Measurements from ENCODE around the gene MCTP1.

The MCTP1 gene

DNA sequence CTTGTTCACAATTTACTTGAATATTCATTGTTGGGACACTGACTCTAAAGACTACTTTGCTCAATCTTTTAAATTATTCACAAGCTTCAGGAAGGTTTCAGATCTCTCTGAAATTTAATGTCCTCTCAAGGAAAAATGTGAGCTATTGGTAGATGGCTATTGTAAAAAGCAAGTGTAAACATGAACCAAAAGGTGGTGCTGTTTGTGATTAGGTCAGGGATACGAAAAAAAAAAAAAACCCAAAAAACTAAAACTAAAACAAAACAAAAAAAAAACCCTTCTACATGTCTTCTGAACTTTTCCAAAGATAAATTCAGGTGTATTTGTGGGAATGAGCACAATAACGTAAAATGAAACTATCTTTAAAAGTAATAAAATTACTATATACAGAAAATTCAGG is 472.7 kb downstream of the MCTP1 start:
- no peak for DNase-seq (ENCODE audit: low read depth in 2 of 2)

DNA sequence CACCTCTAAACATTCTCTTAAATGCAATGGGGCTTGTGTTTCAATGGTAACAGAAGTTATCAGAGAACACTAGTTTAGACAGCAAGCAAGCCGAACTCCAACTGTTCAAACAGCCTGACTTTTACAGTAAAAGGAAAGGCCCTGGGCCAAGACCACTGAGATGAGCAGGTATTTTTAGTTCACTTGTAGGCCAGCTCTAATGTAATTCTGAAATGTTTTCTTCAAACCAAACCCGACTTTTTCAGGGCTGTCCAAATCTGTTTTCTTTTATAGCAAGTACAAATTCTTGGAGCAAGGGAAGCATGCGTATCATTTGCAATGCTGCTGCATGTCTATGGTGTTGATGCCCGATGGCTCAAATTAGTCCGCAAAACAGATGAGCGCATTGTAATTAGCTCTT is 473.6 kb downstream of the MCTP1 start:
- no peak for DNase-seq (ENCODE audit: low read depth in 2 of 2)

DNA sequence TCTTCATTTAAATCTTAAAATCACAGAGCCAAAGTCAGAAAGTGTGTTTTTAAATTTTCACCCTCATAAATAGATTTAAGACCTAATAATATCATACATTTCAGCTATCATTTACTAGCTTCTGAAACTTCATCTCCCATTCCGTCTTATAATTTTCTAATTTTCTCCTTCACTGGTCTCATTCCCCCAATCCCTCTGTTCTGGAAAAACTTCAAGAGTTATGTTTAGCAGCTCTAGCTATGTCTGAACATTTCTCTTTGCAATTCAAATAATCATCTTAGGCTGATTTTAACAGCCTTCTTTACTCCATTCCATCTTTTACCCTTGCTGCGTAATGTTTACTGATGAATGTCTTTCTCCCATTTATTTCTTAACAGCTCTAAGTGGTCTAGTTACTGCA is 474.0 kb downstream of the MCTP1 start:
- no peak for DNase-seq (ENCODE audit: low read depth in 2 of 2)

DNA sequence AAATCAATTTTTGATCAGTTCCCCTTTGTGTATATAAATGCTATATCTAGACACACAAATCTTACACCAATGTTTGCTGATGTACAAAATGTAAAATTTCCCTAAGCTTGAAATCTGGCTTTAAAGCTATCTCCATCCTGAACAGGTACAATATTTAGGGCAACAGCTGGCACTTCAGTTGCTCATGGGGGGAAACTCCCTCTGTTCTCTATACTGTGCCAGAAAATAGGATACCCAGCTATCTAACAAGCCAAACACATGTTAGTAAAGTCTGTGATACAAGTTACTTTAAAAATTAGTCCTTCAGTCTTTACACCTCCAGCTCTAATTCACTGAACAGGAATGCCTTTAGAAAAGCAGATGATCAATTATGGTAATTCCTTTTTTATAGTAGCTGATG is 474.6 kb downstream of the MCTP1 start:
- DNase-seq (ENCODE audit: low read depth in 2 of 2): no peak

DNA sequence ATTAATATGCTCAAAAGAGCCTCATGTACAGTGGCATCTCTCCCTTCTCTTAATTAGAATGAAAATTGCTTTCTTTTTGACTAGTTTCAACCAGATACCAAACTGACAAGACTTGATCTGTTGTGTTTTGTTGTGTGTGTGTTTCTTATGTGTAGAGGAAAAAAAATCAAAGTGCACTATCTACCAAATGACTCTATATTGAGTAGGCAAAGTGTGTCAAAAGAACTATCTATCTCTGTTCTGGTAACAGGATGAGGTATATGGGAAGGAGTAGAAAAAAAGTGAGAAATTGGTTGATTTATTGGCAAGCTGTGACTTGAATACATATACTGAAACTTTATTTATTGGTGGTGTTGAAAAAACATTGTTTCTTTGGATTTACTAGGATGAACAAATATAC is 476.4 kb downstream of the MCTP1 start:
- DNase-seq (ENCODE audit: low read depth in 2 of 2): no peak

DNA sequence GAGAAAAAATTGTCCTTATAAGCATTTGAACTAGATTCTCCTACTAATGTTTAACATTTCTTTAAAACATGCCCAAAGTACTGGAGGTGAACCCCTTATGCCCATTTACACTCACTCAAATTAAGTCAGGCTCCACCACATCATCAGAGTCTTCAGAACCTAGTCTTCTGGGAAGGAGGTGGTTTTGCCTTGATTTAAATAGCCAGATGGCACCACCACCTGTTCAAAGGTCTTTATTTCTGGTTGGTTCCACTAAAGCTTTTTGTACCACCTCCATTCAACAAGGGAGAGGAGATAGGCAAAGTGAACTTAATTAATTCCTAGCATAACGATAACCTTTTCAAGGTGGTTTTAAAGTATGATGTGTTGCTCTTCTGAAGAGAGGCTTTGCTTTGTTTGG is 476.9 kb downstream of the MCTP1 start:
- no peak for DNase-seq (ENCODE audit: low read depth in 2 of 2)

DNA sequence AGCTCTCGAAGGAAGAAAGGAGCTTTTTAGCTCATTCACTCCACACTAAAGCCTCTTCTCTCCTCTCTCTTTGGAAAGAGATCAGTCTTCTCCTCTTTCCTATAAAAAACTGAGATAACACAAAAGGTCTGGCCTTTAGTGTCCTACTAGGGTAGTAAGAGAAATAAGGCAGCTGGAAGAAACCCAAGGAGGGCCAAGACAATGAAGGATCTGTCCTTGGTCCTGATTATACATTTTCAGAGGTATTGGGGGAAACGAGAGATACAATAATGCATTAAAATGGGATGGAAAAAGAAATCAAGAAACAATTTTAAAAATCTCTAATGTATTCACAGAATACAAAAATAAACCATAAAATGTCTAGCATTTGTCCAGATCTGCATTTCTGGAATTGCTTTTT is 482.4 kb downstream of the MCTP1 start:
- no peak for DNase-seq (ENCODE audit: low read depth in 2 of 2)

DNA sequence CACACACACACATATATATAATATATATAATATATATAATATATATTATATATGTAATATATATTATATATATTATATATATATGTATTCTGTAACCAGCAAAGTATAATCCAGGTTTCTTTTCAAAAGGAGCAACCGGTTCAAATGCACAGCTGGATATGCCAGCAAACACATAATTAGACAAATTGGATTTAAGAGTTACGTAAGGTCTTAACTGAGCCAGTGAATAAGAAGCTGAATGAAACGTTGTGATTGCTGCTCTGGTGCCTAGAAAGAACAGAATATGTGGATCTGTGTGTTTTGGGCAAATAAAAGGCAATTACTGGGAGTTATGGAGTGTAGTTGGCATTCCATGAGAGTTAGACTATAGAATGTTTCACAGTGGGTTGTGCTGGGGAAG is 488.3 kb downstream of the MCTP1 start:
- no peak for DNase-seq (ENCODE audit: low read depth in 2 of 2)

DNA sequence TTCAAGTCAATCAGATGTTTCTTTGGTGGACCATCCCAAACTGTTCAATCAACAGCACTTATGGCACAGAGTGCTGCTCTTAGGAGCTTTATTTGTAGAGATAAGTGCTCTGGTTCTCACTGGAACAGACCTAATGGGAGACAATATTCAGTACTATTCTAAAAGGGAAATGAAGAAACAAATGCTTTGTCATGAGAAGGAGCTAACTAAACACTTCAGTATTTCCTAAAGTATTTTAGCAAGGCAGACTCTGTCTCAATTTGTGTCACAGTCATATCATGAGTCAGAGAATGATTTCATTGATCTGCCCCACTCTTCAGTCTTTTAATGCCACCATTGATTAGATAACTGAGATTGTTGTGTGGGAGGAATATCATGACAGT is 491.1 kb downstream of the MCTP1 start:
- DNase-seq (ENCODE audit: low read depth in 2 of 2): no peak

DNA sequence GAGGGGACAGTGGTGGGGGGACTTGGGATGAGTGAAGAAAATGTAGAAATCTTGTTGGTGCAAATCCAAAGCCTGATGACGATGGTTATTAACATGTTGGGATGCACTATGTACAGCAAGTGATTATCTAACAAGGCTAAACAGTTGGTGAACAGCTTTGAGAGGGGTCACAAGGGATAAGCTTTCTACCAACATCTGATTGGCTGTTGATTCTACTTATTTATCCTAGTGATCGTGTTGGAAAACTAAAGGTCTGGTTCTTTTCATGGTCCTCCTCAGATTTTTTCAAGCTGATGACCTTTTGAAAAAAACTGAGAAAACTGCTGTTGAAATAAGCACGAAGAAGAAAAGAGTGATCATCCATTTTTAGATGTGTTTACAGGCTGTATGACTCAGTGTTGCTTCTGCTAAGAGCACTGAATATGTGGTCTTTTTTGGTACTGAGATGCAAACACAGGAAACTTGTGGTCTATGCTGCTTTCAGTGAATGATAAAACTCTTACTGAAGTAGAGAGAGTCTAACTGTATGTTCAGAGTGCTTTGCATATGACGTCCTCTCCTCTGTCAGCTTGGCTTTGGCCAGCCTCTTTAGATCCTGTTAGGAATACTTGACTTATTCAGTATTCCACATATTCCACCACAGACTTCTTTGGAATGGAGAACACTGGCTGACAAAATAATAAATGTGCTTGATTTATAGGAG is 491.6 kb downstream of the MCTP1 start:
- DNase-seq (ENCODE audit: low read depth in 2 of 2): no peak

DNA sequence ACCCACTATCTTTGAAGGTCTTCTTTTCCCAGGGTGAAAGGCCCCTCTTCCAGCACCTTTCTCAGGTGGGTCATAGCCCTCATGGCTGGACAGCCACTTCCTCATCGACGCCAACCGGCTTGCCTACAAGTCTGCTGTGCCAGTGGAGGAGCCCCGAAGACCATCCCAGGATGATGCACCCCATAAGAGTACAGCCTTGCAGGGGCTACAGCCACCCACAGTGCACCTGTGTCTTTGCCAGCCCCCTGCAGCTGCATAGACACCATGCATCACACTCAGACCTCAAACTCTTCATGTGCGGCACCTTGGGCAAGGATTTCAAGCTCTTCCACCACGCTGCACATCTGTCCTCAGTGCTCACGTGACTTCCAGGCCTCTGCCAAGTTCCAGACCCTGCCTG is 493.1 kb downstream of the MCTP1 start:
- no peak for DNase-seq (ENCODE audit: low read depth in 2 of 2)

DNA sequence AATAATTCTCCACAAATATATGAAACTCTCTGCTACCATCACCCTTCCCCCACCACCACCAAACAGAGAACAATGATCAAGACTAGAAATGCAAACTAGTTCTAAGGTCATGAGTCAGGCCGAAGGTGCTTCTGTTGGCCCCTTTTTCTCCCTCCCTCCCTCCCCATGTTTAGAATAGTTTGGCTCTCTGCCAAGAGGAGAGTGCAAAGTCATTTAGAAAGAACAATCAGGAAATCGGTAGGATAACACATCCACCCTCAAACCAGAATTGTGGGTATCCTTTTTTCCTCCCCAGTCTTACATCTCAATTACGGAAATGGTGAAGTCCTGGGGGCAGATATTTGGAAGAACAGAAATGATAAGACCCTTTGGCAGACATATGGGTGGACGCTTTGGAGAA is 496.4 kb downstream of the MCTP1 start:
- DNase-seq (ENCODE audit: low read depth in 2 of 2): no peak

DNA sequence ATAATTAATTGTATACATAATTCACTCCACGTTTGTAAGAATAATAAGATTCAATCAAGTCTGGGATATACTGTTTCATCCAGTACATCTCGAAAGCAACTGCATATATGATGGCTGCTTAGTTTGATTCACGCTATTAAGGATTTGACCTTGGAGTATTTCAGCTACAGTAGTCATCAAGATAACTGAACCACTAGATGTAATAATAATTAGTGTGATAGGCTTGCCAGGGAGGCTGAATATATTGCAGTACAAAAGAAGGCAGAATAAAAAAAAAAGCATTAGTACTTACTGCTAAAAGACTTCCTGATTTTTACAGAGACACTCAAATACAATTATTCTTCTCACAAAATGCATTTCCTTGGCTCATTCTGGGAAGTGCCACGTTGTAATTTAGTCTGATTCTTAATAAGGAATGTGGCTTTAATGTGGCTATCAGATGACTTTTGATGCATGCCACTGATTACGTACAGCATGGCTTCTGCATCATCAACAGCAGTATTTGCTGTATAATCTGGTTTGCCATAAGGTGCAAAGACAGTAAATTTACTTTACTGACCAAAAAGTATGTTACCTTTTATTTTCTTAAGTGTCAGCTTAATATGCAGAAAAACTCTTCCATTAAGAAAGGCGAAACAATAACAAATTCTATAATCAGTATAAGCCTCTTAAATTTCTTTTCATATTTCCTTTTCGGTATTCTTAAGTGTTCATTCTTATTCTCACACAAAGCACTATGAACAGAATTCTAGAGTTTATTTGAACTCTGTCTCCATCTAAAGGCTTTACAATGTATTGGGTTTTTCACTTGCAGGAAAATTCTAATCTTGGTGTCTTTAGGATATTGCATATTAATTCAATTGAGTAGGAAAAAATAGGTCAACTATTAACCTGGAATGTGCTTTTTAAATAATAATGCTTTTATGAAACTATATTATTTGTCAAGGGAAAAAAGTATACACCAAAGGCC is 500.1 kb downstream of the MCTP1 start:
- DNase-seq (ENCODE audit: low read depth in 2 of 2): no peak

DNA sequence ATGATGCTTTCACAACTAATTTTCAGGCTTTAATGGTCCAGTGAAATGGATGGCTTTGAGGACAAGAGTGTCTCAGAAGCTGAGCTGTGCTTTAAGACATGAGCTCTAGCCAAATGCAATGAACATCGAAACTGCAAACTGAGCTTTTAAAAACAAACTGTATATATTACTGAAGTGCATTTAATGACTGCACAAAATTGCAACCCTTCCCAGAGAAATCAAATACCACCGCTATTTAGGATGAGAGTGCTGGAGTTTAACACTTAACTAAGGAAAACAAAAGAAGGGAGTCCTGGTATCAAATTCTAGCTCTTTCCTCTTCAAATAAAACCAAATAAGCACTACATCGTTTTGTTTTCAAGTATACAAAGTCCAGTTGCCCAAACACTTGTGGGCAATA is 502.5 kb downstream of the MCTP1 start:
- DNase-seq (ENCODE audit: low read depth in 2 of 2): no peak

DNA sequence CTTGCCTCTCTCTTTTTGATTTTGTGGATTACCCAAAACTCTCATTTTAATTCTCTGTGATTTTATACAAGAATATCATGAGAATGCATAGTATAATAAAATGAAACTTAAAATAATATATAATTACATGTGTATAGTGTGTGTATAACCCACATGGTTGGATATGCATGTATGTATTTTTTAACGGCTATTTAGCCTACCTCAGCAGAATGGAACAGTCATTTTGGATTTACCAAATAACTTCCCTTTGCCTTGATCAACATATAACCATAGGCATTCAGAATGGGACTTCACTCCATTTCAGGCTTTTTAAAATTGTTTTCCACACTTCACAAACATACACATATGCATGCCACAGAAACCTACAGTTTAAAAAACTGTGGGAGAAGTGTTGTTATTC is 505.2 kb downstream of the MCTP1 start:
- DNase-seq (ENCODE audit: low read depth in 2 of 2): no peak

DNA sequence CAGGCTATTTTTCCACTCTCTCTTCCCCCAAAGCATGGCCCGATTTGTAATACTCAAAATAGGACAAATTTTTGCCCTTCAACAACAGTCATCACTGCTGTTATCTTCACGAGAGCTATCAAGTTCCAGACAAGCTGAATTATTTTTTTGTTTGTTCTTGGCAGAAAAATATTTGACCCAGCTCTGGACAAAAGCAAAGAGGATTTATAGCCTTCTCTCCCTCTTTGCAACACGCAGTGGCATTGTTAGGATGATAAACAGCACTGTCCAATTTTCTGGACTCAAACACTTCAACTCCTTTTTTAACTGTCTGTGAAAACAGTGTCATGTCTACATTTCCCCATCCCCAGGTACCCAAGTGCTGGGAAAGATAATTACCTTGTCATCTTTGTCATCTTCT is 506.2 kb downstream of the MCTP1 start:
- DNase-seq (ENCODE audit: low read depth in 2 of 2): no peak

DNA sequence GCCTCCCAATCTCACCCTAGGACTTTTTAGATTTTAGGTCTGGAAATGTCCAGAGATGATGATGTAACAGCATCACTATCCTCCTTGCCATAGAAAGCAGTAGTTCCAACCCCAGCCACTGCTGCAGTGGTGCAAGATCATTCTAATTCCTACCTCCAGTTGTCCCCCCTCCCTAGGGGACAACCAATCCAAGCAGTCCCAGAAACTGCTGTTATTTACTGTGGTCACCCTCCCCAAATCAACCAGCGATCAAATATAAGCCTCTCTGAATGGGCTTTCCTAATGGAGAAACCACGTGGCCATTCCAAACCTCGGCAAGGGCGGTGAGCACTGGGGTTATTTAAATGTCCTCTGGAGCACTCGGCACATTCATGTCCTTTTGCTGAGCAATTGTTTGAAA is 506.6 kb downstream of the MCTP1 start:
- DNase-seq (ENCODE audit: low read depth in 2 of 2): no peak

DNA sequence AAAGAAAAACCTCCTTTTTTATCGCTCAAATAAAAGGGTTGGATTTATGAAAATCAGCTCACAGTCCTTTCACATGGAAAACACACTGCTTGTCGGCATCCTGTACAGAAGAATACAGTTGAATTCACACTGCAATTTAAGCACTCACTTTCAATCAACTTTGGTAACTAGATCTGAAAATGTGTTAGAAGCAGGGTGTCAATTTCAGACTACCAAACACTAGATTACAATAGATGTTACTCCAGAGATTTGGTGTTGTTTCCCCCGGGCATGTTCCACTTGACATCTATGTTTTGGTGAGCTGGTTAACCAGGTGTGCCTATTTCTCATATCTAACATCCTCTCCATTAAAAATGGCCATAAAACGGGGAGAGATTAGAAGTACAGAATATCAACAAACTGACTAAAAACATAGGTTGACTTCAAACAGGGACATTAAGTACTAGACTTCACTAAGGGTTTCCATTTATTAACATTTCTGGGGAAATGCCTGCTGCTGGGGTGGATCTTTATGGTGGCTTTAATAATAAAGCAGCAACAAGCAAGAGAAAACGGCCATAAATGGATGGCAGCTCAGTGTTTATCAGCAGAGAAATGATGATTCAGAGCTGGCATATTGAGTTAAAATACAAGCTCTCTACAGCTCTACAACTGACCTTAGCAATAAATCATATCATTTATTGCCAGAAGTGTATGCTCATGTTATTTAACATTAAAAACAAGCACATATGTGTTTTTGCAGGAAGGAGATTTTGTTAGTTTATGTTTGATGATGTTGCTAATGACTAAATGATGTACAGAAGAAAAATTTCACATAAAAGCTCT is 507.6 kb downstream of the MCTP1 start:
- DNase-seq (ENCODE audit: low read depth in 2 of 2): no peak

DNA sequence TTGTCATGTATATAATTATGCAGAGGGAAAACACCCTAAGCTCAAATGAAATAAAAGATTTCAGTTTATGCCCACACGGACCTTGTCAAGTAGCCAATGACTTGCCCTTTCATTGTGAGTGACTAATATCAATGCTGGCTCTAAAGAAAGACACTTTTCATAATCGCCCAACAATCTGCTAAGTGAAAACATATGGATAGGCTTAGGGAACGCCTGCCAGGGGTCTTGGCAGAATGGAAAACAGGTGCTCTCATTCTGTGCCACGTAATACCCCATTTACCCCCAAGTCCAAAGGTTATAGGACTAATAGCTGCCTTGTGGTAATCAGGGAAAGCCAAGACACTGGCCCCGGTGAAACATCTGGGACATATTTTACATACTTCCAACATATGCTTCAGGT is 508.7 kb downstream of the MCTP1 start:
- DNase-seq (ENCODE audit: low read depth in 2 of 2): no peak

DNA sequence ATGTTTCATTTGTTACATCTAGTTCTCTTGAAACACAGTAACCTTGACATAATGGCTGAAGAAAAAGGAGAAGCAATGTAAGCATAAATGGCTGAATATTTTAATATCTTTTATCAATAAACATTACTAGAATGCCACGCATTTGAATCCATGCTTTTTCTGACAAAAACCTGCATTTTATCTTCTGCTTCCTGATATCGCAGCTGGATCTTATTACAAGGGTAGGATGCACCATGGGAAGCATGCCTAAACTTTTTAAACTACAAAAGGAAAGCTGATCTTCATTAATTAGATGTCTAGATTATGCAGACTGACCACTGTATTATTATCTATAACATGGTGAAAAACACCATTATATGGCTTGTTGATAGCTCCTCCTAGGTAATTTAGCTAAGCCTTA is 509.8 kb downstream of the MCTP1 start:
- DNase-seq (ENCODE audit: low read depth in 2 of 2): no peak

DNA sequence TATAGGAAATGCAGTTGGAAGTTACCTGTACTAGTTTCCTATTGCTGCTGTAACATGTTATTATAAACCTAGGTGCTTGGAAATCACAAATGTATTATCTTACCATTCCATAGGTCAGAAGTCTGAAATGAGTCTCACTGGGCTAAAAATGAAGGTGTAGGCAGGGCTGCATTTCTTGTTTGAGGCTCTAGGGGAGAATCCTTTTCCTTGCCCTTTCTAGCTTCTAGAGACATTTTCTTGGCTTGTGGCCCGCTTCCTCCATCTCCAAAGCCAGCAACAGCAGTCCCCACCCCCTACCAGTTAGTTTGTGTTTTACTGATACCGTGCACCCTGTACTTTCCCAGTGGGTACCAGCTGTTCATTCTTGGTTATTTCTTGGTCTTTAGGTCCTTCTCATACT is 513.2 kb downstream of the MCTP1 start:
- DNase-seq (ENCODE audit: low read depth in 2 of 2): no peak

DNA sequence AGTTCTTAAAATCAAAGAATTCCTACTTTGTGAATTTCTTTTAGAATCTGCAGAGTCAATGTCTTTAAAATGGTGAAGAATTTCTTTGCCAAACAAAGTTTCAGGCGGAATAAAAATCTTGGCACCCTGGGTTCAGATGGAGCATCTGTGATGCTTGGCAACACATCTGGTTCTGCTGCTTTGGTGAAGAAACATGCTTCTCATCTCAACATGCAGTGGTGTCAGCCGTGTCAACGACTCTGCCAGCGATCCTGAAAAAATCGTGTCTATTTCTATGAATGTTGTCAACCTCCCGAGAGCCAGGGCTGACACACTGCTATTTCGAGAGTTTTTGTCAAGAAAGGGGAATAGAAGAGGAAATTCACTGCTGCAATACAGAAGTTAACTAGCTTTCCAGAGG is 514.9 kb downstream of the MCTP1 start:
- DNase-seq (ENCODE audit: low read depth in 2 of 2): no peak
